HG02884 (cell line): ENCODE measurements around the gene NKX2-2.

Experiments used
- ATAC-seq: cut with Tn5 transposase; IDR thresholded peaks from one replicate; pipeline ENCODE4 v1.9.1; 2021; ENCODE audit warnings: mild to moderate bottlenecking, moderate library complexity; ENCODE audit not compliant: unreplicated experiment

The NKX2-2 gene

GRCh38 chr20:21522481-21523280 is 8.8 kb upstream of the NKX2-2 start:
- ATAC-seq, result no peak

DNA sequence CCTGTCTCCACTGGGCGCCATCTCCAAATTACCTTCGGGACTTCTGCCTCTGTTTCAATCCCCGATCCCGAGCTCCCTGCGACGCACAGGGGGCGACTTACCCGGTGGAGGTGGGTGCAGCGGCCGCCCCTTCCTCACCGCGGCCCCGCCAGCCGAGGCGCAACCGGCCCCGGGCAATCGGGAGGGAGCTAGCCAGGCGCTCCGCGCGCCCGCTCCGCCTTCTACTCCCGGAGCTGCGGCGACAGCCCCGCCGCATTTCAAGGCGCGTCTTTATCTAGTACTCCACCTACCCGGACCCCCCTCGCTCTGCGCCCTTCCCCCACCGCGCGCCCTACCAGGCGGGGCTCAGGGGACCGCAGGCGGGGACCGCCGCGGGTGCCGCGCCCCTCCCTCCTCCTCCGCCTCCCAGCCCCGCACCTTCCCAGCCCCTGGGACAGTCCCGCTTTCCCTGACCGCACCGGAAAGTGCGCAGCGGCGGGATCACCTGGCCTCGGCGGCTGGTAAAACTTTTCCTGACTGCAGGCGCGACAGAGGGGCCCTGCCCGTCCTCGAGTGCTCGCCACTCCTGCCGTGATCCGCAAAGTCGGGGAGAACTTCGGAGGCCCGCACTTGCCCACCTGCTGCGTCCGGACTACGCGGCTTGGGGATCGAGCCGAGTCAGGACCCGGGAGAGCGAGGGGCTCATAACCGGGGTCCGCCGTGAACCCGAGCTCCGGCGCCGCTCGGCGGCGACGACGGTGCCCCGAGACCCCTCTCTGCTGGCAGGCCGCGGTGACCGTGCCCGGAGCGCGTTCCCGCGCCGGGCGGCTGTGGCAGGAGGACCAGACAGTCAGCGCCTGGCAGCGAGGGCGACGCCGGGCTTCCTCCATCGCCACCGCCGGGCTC is 8.0 kb upstream of the NKX2-2 start:
- no peak for ATAC-seq

DNA sequence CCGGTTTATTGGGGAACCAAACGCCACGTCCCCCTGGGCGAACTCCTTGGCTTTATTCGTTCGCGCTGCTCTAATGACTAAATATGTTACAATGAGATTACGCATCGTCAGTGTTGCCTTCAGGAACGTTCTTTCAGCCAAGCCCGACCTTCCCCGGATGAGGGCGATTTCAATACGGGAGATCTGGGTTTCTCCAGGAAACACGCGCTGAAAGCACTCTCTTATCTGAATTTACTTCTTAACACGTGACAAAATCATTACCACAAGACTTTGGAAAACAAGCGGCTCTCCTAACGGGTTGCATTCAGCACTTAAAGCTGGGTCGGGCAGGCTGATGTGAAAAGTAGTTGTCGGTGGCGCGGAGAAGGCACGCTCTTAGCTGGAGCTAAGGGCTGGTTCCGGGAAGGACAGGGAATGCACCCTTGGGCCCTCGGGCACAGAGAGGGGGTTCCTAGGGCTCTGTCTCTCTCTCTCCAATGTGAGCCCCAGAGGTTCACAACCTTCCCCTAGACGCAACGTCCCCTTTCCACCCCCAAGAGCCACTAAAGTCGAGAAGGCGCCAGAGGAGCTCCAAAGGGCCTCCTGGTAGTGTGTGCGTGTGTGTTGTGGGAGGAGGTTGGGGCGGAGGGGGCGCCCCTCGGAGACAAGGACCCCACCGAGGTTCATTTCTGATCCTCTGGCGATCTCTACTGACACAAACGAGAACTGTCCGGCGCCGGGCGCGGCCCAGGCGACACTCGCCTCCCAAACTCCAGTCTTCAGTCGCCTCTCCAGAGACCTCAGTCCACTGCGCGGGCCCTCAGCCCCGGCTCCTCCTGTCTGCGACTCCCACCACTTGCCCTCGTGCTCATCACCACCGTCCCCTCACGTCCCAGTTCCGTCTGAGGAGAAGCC is 7.1 kb upstream of the NKX2-2 start:
- no peak for ATAC-seq

DNA sequence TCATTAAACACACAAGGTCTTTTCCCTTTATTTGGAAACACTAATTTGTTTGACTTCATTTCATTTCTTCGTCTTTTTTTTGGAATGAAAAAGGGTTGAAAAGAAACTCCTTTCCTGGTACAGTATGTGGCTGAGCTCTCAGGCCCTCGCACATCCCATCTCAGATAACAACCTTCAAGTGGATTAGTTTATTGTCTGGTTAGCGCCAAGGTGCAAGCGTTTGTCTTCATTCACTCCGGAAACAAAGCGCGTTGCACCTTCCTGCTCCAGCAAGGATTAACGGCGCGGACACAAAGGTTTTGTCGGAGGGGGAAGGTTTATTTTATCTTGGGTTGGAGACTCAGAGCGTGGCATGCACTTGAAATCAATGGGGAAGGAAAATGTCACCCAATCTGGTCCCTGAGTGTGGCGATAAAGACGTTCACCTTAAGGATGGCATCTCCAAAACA is 5.3 kb upstream of the NKX2-2 start:
- no peak for ATAC-seq

DNA sequence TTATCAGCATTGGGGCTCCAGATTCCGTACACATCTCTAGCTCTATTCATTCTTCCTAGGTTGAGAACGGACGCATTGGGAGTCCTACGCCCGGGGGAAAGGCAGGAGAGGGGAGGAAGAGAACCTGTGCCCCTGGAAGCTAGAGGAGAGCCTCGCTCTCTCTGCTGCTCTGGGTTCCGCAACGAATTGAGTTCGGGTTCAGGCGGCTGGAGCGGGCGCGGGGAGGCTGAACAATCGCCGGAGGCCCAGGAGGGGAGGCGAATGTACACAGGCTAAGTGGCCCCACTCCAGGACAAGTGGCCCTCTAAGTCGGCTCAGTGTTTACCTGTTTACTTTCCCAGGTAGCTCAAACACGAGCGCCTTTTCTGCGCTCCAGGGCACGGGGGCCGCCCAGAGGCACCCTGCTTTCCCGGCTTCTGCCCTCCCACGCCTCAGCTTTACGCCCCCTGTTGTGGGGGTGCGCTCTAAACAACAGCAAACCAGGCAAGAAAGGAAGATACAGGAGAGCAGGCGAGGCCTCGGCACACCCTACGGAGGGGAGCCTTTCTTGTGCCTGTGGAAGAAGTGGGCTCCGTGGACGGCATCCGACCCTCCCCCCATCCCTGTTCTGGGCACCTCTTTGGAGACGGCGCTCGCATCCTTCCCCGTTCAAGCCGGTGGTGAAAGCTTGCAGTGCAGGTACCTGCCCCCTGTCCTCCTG is 4.6 kb upstream of the NKX2-2 start:
- ATAC-seq, result no peak

DNA sequence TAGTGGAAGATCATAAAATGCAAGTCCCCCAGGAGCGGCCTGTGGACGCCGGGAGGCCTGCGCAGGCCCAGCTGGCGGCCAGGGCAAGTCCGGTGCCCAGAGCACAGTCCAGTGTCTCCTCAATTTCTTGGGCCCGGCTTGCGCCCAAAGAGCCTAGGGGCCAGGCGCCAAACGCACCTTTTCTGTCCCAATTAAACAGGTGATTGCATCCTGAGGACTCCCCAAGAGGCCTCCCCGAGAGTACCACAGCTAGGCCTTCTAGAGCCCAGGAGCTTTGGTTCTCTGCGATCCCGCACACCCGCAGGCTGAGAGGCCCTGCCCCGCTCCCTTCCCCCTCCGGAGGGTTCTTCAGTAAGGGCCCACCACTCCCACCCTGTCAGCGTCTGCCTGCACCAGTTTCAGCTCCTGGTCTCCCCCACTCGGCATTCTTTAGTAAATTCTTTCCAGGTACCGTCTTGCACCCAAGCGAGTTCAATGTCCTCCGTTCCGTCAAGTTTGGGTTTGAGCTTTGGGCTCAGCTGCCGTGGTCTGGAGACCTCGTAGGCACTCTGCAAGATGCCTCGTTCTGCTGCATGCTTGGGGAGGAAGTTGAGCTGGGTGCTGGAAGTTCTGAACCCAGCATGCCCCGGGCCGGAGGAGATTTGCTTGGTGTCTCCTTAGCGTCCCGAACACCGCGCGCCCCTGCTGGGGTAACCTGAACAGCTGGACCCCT is 3.9 kb upstream of the NKX2-2 start:
- no peak for ATAC-seq

GRCh38 chr20:21516861-21517565 is 3.1 kb upstream of the NKX2-2 start:
- ATAC-seq, result no peak

DNA sequence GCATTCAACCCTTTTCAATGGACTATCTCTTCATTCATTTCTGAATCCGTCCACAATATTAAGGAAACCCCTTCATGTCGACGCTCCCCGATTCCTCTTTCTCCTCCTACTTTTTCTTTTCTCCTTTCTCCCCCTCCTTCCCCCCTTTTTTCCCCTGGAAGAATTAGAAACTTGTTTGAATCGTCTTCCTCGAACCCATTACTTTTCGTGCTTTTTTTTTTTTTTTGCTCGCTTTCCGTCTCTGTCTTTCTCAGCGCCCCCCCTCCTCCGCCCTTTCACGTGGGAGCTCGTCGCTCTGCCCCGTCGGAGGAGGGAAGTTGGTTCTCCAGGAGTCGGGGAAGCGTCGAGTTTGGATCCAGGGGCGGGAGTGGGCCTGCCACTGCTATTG is 2.3 kb upstream of the NKX2-2 start:
- ATAC-seq, result no peak

DNA sequence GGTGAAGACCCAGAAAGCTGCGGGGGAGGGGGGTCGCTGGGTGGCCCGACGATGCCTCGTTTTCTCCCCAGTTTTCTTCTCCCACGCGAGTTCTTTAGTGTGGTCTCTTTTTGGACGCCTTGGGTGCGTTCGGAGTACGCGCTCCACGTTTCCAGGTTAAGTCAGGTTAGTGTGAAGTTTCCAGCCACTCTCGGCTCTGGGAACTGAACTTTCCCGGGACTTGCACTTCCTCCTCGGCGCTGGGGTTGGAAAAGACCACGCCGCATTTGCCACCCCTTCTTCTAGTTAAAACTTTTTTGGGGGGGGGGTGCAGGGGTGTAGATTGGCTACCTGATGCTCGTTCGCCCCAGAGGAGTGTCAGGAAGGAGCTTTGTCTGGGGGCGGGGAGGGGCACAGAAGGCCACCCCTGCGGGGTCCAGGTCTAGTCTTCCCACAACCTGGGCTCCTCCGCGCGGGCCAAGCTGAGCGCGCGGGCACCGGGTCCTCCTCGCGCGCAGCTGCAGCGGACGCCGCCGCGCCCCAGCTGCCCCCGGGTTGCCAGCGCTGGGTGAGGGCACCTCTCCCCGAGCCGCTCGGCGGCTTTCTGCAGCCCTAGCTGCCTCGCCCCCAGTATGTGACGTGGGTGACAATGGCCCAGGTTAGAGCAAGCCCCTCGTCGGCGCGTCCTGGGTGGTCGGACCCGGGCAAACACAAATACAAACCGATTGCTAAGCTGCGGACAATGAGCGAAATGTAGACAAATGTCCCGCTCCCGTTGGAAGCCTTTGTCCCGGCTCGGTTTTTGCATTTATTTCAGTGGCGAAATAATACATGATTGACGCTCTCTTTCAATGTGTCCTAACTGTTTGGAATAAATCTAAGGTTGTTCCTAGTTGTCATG is 1.7 kb upstream of the NKX2-2 start:
- no peak for ATAC-seq

DNA sequence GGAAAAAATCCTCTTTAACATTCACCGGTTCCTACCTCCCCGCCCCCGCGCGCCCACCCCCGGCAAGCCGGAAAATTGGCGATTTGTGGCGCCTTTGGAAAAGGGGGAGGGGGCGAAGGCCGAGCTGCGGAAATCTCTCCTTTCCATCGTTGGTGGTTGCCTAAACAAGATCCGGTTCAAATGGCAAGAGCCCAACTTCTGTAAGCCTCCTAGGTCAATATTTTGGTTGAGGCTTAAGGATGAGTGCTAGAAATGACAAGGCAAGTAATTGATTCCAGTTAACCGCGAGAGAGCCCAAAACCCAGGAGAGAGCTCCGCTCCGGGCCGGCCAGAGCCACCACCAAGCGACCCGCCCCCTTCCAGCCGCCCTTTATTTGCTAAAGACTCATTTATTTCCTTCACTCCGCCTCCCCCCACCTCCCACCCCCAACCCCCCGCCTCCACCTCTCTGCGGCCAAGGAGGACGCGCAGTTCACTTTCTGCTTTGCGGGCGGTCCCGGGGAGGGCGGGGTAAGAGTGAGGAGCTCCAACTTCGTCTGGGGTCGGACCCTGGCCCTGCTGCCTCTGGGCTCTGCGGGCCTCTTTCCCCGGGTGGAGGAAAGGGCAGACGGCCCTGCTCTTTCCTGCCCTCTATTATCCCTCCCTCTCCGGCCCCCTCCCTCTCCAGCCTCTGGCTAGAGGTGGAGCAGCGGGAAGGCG is 838 bp upstream of the NKX2-2 start:
- ATAC-seq, result no peak

DNA sequence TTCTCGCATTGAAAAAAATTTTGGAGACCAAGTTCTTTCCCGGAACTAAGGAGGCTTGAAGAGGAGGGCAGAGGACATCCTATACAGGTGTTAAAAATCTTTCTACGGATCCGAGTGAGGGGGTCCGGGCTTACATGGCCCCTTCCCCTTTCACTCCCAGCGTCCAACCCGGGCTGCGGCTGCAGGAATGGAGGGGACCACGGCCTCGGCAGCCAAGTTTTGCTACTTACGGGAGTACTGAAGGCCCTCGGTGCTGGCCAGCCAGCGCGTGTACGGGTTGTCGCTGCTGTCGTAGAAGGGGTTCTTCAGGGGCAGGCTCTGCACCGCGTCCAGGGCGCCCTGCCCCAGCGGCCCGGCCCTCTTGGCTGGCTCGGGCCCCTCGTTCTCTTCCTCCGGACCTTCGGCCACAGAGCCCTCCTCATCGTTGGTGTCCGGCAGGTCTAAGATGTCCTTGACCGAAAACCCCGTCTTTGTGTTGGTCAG is 642 bp downstream of the NKX2-2 start:
- no peak for ATAC-seq

DNA sequence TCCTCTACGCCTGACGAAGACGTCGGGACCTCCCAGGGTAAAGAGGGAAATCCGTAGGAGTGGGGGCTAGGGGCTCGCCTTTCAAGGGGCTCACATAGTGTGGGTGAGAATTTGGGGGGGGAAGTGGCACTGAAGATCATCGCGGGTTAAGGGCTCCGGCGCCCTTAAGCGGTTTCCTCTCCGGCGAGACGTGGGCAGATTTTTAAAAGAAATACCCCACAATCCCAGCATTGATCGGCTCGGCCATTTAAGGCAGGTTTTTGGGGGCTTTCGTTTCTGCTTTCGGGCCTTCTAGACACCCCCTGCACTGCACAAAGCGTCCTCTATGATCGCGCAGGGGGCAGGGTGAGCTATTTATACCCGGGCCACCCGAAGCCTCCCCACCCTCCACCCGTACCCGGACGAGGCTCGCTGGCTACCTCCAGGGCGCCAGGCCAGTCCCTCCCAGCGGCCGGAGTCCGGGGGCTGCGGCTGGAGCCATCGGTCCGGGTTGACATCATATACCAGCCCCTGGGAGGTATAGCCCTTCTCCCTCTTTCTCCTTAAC is 1.2 kb downstream of the NKX2-2 start:
- no peak for ATAC-seq

DNA sequence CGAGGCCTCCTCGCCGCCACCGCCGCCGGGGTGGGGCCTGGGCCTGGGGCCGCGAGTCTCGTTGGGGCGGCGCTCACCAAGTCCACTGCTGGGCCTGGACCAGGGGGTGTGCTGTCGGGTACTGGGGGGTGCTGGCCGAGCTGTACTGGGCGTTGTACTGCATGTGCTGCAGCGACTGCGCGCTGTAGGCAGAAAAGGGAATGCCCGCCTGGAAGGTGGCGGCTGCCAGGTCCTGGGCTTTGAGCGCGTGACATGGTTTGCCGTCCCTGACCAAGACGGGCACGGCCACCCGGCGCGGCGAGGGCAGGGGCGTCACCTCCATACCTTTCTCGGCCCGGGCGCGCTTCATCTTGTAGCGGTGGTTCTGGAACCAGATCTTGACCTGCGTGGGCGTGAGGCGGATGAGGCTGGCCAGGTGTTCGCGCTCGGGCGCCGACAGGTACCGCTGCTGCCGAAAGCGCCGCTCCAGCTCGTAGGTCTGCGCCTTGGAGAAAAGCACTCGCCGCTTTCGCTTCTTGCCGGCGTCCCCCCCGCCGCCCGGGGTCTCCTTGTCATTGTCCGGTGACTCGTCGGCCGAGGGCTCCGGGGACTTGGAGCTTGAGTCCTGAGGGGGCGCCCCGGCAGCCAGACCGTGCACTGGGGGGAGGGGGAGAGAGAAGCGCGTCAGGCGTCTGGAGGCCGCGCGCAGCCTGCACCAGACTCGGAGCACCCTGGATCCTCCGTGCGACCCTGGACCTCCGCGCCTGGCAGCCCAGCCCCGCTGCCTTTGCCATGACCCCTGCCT is 1.8 kb downstream of the NKX2-2 start:
- ATAC-seq, result no peak

DNA sequence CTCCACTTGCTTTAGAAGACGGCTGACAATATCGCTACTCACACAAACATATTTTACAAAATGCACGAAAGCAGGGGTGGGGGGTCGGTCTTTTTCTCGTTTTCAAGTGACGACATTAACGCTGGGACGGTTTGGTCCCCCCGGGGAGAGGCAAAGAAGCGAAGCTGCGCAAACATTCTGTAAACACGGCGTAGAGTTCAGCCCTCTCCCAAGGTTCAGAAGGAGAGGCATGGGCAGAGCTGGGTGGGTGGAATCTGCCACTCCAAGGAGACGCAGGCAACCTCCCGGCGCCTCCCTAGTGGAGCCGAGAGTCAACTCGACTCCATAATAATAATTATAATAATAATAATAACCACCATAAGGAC is 2.4 kb downstream of the NKX2-2 start:
- ATAC-seq, result no peak

DNA sequence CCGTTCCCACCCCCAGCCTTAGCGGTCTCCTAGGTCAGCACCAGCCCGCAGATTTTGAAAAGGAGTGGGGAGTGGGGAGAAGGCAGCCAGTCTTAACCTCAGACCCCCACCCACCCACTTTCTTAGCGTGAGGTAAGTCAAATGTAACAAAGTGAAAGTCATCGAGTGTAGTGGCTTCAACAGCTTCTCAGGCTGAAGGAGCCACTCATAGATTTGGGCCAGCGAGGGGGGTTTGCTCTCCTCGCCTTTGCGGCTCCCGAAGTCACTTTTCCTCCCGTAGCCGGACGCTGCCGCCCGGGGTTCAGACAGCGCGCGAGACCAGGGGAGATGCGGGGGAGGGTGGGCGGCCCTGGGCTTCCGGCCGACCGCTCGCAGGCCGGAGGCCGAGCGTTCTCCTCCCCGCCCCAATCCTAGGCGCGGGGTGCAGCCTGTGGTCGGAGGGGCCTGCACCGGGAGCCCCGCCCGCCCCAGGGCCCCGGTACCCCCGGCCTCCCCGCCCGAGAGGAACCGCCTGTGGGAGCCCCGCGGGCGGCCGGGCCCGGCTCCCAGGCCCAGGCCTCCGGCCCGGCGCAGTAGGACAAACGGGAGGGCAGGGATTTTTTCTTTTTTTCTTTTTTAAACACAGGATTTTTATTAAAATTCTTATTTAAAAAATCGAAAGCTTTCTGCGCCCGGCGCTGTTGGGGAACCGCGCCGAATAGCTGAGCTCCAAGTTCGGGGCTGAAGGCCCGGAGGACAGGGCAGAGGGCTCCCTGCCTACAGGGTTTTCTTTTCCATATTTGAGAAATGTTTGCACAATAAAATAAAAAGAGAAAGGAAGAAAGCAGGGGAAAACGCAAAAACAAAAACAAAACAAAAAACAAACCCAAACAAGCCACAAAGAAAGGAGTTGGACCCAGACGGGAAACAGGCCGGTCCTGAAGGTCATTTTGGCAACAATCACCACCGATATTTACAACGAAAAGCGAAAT is 3.2 kb downstream of the NKX2-2 start:
- no peak for ATAC-seq
